AG09309 (cell line): ENCODE measurements around the gene ARHGAP18.

Source experiments
- DNase-seq: peaks from one replicate; pipeline ENCODE4 v3.0.0-alpha.2; 2010; ENCODE audit warnings: low read depth
- H3K4me3 ChIP-seq: 2 replicates; pipeline ENCODE4 v1.5.1; 2011; ENCODE audit warnings: mild to moderate bottlenecking, low read depth, low read length, moderate library complexity; ENCODE audit not compliant: control insufficient read depth
- TF ChIP-seq, protein P1 (sequence below): IDR thresholded peaks from 2 replicates; pipeline ENCODE4 v1.5.1; 2011; ENCODE audit warnings: mild to moderate bottlenecking, low read depth, low read length, inconsistent platforms; ENCODE audit not compliant: insufficient read depth, control insufficient read depth; ENCODE audit errors: missing control alignments

Gene ARHGAP18

DNA sequence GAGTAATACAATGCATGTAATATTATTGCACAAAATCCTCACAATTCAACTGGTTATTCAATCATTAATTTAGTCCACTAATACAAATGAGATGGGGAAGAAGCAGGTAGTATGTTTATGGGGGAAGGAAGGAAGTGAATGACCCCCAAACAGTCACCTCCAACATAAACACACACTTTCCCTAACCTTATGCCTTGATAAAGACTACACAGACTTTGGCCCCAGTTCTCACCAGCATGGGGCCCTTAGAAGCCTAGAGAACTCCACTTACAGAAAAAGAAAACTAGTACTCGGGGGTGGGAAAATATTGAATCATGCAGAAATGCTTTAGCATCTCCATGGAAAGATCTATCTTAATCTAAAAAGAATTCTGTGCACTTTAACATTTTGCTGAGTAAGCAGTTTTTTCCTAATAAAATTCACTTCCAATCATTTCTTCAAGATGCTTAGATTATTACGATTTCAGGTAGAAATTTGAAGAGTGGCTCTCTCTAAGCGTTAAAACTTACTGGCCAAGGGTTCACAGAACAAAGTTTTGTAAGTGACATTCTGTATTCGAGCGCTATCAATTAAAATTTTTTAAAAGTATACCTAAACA, 18.8 kb downstream of the ARHGAP18 start:
- H3K4me3 ChIP-seq: no peak overlapping the region
- TF ChIP-seq, protein P1, sequence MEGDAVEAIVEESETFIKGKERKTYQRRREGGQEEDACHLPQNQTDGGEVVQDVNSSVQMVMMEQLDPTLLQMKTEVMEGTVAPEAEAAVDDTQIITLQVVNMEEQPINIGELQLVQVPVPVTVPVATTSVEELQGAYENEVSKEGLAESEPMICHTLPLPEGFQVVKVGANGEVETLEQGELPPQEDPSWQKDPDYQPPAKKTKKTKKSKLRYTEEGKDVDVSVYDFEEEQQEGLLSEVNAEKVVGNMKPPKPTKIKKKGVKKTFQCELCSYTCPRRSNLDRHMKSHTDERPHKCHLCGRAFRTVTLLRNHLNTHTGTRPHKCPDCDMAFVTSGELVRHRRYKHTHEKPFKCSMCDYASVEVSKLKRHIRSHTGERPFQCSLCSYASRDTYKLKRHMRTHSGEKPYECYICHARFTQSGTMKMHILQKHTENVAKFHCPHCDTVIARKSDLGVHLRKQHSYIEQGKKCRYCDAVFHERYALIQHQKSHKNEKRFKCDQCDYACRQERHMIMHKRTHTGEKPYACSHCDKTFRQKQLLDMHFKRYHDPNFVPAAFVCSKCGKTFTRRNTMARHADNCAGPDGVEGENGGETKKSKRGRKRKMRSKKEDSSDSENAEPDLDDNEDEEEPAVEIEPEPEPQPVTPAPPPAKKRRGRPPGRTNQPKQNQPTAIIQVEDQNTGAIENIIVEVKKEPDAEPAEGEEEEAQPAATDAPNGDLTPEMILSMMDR: no peak
- no peak for DNase-seq

DNA sequence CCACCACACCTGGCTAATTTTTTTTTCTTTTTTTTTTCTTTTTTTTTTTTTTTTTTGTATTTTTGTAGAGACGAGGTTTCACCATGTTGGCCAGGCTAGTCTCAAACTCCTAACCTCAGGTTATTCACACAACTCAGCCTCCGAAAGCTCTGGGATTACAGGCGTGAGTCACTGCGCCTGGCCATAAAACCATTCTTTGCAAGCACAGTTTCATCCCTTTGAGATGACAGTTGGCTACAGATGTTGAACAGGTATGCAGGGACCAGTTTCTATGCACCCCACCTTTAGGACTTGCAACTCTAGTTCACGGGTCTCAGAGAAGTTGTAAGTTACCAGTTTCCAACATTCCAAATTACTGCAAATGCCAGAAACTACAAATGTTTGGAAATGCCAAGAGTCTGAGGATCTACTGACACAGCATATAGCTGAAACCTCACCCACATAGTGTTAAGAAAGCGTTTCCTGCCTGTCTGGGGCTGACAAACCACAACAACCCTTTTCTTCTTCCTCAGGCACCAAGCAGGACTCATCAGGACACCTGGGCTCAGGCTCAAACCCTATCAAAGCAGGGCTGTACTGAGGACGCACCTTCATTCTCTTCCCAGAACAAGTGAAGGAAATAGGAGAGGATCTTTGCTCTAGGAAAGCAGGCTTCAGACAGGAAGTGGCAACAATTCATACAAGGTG, 22.9 kb downstream of the ARHGAP18 start:
- H3K4me3 ChIP-seq: no peak overlapping the region
- TF ChIP-seq, protein P1: no peak
- DNase-seq: no peak

DNA sequence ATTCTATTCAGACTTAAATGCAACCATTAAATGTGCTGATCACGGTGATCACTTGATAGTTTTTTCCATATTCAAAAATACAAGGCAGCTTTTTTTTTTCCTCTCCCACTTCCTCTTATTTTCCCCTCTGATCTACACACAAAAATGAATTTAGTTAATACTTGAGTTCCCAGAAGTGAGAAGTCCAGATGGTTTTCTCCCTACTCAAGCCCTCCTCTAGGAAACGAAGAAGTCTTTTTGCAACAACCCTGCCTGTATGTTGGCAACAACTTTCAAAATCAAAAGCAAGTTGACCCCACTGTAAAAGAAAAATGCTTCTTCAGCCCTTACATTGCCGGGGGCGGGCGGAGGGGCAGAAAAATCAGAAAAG, 24.3 kb downstream of the ARHGAP18 start:
- TF ChIP-seq, protein P1: no peak
- no peak for DNase-seq
- no peak overlapping the region for H3K4me3 ChIP-seq

DNA sequence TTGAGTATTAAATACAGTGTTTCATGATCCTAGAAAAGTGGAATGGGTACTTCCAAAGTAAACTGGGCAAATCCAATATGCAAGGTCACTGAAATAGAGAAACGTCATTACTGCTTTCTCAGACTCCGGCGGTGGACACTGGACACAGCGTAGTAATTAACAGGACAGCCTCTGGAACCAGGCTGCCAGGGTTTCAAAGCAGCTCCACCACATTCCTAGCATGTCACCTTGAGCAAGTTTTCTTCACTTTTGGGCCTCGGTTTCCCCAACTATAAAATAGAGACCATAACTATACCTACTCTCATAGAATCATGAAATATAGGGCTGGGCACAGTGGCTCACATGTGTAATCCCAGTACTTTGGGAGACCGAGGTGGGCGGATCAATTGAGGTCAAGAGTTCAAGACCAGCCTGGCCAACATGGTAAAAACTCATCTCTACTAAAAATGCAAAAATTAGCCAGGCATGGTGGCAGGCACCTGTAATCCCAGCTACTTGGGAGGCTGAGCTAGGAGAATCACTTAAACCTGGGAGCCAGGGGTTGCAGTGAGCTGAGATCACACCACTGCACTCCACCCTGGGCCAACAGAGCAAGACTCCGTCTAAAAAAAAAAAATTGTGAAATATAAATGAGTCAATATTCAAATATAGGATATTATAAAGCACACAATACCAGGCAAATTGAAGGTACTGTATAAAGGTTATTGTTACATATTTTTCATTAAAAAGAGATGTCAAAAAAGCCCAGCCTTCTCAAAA, 24.9 kb downstream of the ARHGAP18 start:
- DNase-seq: no peak
- TF ChIP-seq, protein P1: no peak
- H3K4me3 ChIP-seq: no peak overlapping the region

DNA sequence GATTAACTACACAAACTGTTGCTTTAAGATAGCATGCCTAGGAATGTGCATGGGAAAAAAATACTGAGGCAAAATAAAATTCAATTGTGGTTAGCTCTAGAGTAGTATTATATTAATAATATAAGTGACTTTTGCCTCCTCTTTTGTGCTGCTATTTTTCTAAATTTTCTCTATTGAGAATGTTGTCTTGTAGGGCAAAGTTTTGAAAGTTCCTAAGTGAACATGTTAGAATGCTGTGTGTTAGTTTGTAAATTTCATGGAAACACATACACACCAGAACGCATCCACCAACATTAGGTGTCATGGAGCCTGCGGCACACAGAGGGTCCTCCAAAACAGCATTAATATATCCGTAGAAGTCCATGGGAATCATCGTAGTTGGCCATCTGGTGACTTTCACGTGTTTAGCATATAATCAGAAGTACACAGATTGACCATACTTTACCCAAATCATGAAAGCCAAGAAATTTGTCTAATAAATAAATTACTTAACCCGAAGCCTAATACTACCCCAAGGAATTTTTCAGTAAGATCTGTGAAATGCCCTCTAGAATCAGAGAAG, 25.6 kb downstream of the ARHGAP18 start:
- no peak for DNase-seq
- TF ChIP-seq, protein P1: no peak
- no peak overlapping the region for H3K4me3 ChIP-seq

DNA sequence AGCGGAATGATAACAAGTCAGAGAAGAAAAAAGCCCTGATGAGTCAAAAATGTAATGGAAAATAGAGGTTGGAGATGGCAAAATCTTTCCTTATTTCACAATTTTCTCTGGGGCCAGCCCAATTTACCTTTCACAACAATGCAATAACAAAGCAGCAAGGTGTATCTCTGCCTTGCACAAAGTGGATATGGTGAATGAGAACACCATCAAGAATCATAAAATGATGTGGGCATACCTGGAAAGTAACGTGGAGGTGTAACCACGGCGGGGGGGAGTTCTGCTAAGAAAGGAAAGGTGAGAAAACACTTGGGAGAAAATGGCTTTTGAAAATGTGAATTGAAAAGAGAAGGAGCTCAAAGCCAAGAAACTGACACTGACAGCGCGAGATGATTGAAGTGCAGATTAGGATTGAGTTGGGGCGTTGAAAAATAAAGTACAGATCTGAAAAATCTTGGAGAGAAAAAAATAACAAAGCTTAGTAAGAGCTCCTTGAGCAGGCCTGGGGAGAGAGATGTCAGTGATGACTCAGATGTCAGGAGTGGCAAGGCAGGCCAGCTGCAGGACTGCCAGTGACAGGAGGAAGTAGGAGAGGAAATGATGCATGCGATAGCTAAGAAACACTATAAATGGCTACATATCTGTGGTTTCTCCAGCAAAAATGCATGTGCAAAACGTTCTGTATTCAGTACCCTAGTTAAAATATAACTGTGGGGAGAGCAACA, 26.2 kb downstream of the ARHGAP18 start:
- no peak overlapping the region for H3K4me3 ChIP-seq
- TF ChIP-seq, protein P1: no peak
- peak; percentile 97 for DNase-seq
